HT-29 (cell line): ENCODE measurements around the gene ANKRD11. TPM values are rescaled to one million over a fixed set of nuclear protein-coding genes. Genes with fewer than 3 reads are reported as not detected.
A peak's percentile ranks its signal among the peaks of the same experiment; 100 is the strongest.
"Not testable (repeated sequence)": the region's sequence is repeated elsewhere in the genome, so short reads cannot be mapped to it uniquely, and the experiment has no call there.

Source experiments
- DNase-seq: peaks from one replicate; pipeline ENCODE4 v3.0.0-alpha.2; 2015; ENCODE audit warnings: low spot score
- total RNA-seq: library from RNA; depleted of rRNA; stranded (reverse); fragments of >200 nt; shearing (Covaris generic); gene quantifications from 2 replicates; pipeline ENCODE4 v1.2.3, GENCODE V29; 2014

Gene ANKRD11
- total RNA-seq, 1 experiment from 2014 or later, result 122 TPM

GRCh38 chr16:89269805-89270665, 220.3 kb downstream of the ANKRD11 start:
- DNase-seq, result no peak

- no peak for DNase-seq
Measured at GRCh38 chr16:89268987-89269735, 221.2 kb downstream of the ANKRD11 start.

DNA sequence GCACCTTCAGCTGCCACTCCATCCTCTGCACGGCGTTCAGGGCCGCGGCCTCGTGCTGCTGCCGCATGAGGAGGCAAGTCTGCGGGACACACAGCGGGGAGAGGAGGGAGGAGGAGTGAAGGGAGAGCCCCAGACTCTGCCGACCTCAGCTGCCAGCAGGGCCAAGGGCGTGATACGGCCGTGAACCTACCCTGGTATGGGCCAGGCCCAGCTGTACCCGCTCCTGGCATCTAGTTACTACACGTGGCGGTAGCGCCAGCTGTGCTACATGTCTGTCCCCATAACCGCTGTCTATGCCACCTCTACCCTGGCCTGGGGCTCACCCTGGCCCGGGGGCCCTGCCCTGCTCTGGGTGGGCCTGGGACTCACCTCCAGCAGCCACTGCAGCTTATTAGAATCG, 221.8 kb downstream of the ANKRD11 start:
- no peak for DNase-seq

DNA sequence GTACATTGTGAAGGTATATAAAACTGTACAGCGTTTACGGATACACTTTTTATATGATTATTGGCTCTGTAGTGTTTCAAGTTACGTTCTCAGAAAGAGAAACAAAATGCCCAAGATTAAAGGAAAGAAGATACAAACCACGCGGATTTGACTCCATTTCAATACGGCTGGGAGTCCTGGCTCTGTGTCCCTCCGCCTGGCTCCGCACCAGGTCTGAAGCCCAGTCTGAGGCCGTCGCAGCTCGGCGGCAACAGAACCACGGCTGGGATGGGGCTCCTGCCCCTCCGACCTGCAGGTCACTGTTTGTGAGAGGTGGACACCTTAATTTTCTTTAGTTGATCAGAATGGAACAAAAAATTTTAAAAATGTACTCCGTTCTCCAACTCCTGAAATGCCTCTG, 222.6 kb downstream of the ANKRD11 start:
- not testable (repeated sequence) for DNase-seq

GRCh38 chr16:89266521-89267134, 223.7 kb downstream of the ANKRD11 start:
- no peak for DNase-seq

GRCh38 chr16:89265647-89266046, 224.7 kb downstream of the ANKRD11 start:
- DNase-seq, result no peak

- DNase-seq, result no peak
Measured at GRCh38 chr16:89264800-89265550, 225.4 kb downstream of the ANKRD11 start.

DNA sequence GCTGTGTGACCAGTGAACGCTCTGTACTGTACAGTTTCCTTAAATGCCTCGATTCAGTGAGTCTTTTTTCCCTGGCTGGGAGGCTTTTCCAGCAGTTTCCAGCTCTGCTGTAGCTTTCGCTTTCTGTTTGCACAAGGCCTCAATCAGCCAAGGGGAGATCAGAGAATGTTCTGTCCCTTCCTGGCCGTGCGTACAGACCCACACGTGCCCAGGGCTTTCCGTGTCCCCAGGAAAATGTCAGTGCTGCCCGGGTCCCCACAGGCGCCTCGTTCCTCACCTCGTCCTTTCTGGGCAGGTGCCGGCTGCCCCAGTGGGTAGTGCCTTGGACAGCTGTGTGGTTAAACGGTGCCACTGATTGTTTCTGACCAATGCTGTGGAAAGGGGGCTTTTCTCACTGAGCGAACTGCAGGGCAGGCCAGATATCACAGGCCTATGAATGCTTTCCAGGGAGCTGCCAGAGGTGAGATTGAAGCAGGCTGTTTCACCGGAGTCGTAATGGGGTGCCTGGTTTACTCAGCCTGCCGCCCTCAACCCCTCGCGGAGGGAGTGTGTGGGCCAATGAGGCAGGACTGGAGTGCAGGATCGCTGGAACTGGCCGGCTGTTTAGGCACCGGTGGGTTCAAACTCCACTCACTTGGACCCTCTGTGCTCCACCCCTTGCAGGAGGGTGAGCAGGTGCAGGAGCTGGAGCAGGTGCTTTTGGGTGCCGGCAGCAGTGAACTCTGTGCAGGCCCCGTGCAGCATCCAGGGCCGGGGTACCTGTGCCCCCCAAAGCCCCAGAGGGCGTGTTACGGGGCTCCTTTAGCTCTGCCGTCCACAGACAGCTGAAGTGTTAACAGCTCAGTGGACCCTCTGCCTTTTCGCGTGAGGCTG, 228.4 kb downstream of the ANKRD11 start:
- no peak for DNase-seq

DNA sequence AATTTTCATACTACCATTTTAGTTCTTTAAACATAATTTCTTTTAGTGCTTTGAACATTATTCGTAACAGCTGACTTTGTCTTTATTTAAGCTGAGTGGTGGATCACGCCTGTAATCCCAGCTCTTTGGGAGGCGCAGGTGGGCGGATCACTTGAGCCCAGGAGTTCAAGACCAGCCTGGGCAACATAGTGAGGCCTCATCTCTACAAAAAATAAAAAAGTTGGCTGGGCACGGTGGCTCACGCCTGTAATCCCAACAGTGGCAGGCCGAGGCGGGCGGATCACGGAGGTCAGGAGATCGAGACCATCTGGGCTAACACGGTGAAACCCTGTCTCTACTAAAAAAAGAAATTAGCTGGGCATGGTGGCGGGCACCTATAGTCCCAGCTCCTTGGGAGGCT, 230.5 kb downstream of the ANKRD11 start:
- not testable (repeated sequence) for DNase-seq

- peak; percentile 45 for DNase-seq
Measured at GRCh38 chr16:89257757-89258465, 232.4 kb downstream of the ANKRD11 start.

GRCh38 chr16:89257281-89257731, 233.1 kb downstream of the ANKRD11 start:
- DNase-seq, result no peak

DNA sequence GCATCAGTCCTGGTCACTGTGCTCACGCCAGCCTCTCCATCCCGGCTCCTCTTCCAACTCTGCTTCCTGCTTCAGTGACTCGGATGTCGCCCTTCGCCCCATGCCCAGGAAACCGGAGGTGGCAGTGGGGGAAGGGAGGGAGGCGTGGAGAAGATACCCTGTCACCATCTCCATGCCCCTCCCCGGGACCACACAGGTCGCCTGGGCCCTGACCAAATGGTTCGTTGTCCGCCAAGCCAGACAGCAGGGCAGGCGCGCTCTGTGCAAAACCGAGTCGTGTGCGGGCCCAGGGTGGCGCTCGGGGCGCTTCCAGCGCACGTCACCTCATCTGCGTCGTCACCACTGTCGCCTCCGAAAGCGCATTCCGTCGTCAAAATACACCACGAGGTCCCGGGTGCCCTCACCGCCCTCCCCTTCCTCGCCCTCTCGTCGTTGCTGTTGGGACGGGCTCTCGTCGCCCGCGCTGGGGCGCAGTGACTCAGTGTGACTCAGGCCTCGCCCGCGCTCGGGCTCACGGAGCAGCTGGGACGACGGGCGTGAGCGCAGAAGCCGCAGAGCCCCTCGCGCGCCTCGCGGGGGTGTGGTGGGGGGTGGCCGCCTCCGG, 233.6 kb downstream of the ANKRD11 start:
- peak; percentile 72 for DNase-seq

GRCh38 chr16:89253548-89254287, 236.6 kb downstream of the ANKRD11 start:
- no peak for DNase-seq

DNA sequence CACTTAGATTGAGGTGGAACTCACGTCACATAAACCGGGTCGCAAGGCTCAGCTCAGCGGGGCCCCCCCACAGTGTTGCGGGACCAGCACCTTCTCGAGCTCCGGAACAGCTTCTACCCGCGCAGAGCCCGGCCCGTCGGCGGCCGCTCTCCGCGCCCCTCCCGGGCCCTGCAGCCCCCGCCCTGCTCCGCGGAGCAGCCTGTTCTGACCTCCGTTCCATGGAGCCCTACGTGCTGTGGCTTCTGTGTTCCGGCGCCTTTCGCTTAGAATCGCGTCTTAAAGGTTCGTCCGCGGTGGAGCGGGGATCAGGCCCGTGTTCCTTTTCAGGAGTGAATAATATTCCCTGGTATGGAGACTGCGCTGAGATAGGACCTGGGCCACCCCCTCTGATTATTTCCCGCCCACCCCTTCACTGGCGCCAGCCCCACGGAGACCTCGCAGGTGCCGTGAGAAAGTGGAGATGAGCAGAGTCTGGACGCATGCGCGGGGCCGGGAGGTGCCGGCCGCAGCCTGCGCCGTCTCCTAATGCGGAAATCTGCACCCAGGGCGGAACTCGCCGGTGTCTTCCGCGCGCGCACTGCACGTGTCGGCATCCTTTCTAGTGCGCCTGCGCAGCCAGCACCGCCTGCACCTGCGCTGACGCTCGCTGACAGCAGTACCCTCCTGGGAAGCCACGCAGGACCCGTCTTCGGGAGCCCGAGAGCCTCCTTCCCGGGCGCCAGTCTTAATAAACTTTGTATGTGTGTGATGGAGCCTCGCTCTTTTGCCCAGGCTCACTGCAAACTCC, 242.0 kb downstream of the ANKRD11 start:
- DNase-seq, result no peak

GRCh38 chr16:89247734-89248075, 242.7 kb downstream of the ANKRD11 start:
- not testable (repeated sequence) for DNase-seq

GRCh38 chr16:89246903-89247733, 243.2 kb downstream of the ANKRD11 start:
- DNase-seq, result peak; percentile 64

DNA sequence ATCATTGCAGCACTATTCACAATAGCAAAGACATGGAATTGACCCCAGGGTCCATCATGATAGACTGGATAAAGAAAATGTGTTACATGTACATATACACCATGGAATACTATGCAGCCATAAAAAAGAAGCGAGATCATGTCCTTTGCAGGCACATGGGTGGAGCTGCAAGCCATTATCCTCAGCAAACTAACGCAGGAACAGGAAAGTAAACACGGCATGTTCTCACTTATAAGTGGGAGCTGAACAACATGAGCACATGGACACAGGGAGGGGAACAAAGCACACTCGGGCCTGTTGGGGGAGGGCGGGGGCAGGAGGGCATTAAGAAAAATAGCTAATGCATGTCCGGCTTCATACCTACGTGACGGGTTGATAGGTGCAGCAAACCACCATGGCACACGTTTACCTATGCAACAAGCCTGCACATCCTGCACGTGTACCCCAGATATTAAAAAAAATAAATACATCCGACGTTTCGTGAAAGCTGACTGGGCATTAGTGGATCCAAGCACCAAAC, 243.9 kb downstream of the ANKRD11 start:
- DNase-seq, result no peak
